Sigmoid colon (tissue), 4 donors: ENCODE measurements around the gene CDC40.

Source experiments
- CTCF ChIP-seq, 4 experiments: fragments of 450-650 bp in 3 of 4; fragments of 200-600 bp in 1 of 4; IDR thresholded peaks; one replicate each; pipeline ENCODE4 v1.5.1; 2016 to 2019; ENCODE audit warnings: antibody characterized with exemption in 4 of 4, mild to moderate bottlenecking in 3 of 4, moderate library complexity in 2 of 4
- EP300 ChIP-seq, 4 donors: sonication (generic); formaldehyde crosslinking; IDR thresholded peaks; one replicate each; pipeline ENCODE4 v1.6.1; 2017; ENCODE audit warnings: antibody characterized with exemption in 4 of 4
- POLR2A ChIP-seq, 2 donors: fragments of 450-650 bp; IDR thresholded peaks; one replicate each; pipeline ENCODE4 v1.6.1; 2016; ENCODE audit warnings: antibody characterized with exemption in 2 of 2, mild to moderate bottlenecking in 2 of 2, moderate library complexity in 2 of 2

- TF ChIP-seq CTCF (IDR thresholded peaks at IDR 0.05) (no peak), EP300 (IDR thresholded peaks at IDR 0.05) (no peak), POLR2A (IDR thresholded peaks at IDR 0.05) (no peak)
Measured at GRCh38 chr6:110173506-110174132, 6.6 kb upstream of the CDC40 start.
